Stimulated activated CD4-positive, alpha-beta T cell treated with anti-CD3 and anti-CD28 coated beads, Interleukin-4, amount 100 ng/mL, for 1 hour (primary cell): ENCODE data around the gene ELOA.
"Not testable (repeated sequence)": the region's sequence is repeated elsewhere in the genome, so short reads cannot be mapped to it uniquely, and the experiment has no call there.

Experiments
- DNase-seq: peaks from one replicate; pipeline ENCODE4 v3.0.0-alpha.2; 2020

Gene ELOA

GRCh38 chr1:23736437-23737134, 6.7 kb upstream of the ELOA start:
- no peak for DNase-seq

GRCh38 chr1:23741609-23742008, 1.7 kb upstream of the ELOA start:
- DNase-seq: no peak

- no peak for DNase-seq
Measured at GRCh38 chr1:23742670-23743286, 493 bp upstream of the ELOA start.

- no peak for DNase-seq
Measured at GRCh38 chr1:23745515-23745914, 2.2 kb downstream of the ELOA start.

GRCh38 chr1:23748016-23748415, 4.7 kb downstream of the ELOA start:
- DNase-seq: no peak

- peak; percentile 17 for DNase-seq
Measured at GRCh38 chr1:23751050-23751814, 8.0 kb downstream of the ELOA start.

GRCh38 chr1:23751815-23752200, 8.5 kb downstream of the ELOA start:
- DNase-seq: no peak

GRCh38 chr1:23752909-23753308, 9.6 kb downstream of the ELOA start:
- no peak for DNase-seq

GRCh38 chr1:23756676-23757075, 13.4 kb downstream of the ELOA start:
- no peak for DNase-seq

GRCh38 chr1:23757812-23758211, 14.5 kb downstream of the ELOA start:
- no peak for DNase-seq

GRCh38 chr1:23759277-23759676, 16.0 kb downstream of the ELOA start:
- no peak for DNase-seq

GRCh38 chr1:23763041-23763577, 19.8 kb downstream of the ELOA start:
- no peak for DNase-seq

GRCh38 chr1:23768733-23769132, 25.5 kb downstream of the ELOA start:
- DNase-seq: no peak

- DNase-seq: peak; percentile 87
Measured at GRCh38 chr1:23772049-23772853, 29.0 kb downstream of the ELOA start.

- no peak for DNase-seq
Measured at GRCh38 chr1:23772854-23773242, 29.6 kb downstream of the ELOA start.

GRCh38 chr1:23774174-23774880, 31.1 kb downstream of the ELOA start:
- DNase-seq: no peak

- no peak for DNase-seq
Measured at GRCh38 chr1:23776217-23776616, 32.9 kb downstream of the ELOA start.

- peak; percentile 77 for DNase-seq
Measured at GRCh38 chr1:23777979-23778814, 34.9 kb downstream of the ELOA start, which contains the start of gene PITHD1. Gene PITHD1, plus strand, starts transcription at chr1:23778418. Its CDS starts 98 bp downstream, at chr1:23778516.

- no peak for DNase-seq
Measured at GRCh38 chr1:23779826-23780371, 36.6 kb downstream of the ELOA start.

- not testable (repeated sequence) for DNase-seq
Measured at GRCh38 chr1:23783141-23783540, 39.9 kb downstream of the ELOA start.

- no peak for DNase-seq
Measured at GRCh38 chr1:23784846-23785245, 41.6 kb downstream of the ELOA start.
